Stomach (tissue), 19 donors: Measurements from ENCODE around the gene SP5. TPM values are rescaled to one million over a fixed set of nuclear protein-coding genes. Genes with fewer than 3 reads are reported as not detected.

Source experiments
- DNase-seq, 2 donors: peaks; one replicate each; pipeline versions ENCODE4 v3.0.0 to v3.0.0-alpha.2; 2013 to 2019
- H3K27ac ChIP-seq, 5 donors: fragments of 200-600 bp in 4 of 5; sonication (generic) in 4 of 5; one replicate each; pipeline ENCODE4 v1.5.1; 2013 to 2019; ENCODE audit warnings: mild to moderate bottlenecking in 1 of 5, moderate library complexity in 1 of 5
- H3K27me3 ChIP-seq, 3 donors: fragments of 200-600 bp; sonication (generic); one replicate each; pipeline ENCODE4 v1.5.1; 2017 to 2019; ENCODE audit warnings: mixed run types in 1 of 3
- H3K36me3 ChIP-seq, 4 donors: fragments of 200-600 bp; sonication (generic); 1 replicate in 3 of 4; 2 replicates in 1 of 4; pipeline ENCODE4 v1.5.1; 2016 to 2019
- H3K4me1 ChIP-seq, 4 donors: fragments of 200-600 bp; sonication (generic); one replicate each; pipeline ENCODE4 v1.5.1; 2016 to 2019
- H3K4me3 ChIP-seq, 4 donors: fragments of 200-600 bp; sonication (generic) in 3 of 4; one replicate each; pipeline ENCODE4 v1.5.1; 2016 to 2019; ENCODE audit warnings: mild to moderate bottlenecking in 1 of 4
- H3K9me3 ChIP-seq, 4 donors: fragments of 200-600 bp; sonication (generic); one replicate each; pipeline ENCODE4 v1.5.1; 2016 to 2019
- EP300 ChIP-seq: sonication (generic); formaldehyde crosslinking; IDR thresholded peaks from one replicate; pipeline ENCODE4 v1.6.1; 2017; ENCODE audit warnings: antibody characterized with exemption
- POLR2A ChIP-seq, 4 donors: fragments of 450-650 bp; IDR thresholded peaks; one replicate each; pipeline ENCODE4 v1.6.1; 2016; ENCODE audit warnings: antibody characterized with exemption in 4 of 4, control low read depth in 2 of 4, mild to moderate bottlenecking in 1 of 4, moderate library complexity in 1 of 4
- POLR2AphosphoS5 ChIP-seq, 3 donors: sonication (generic); formaldehyde crosslinking; IDR thresholded peaks; one replicate each; pipeline ENCODE4 v1.6.1; 2016; ENCODE audit warnings: antibody characterized with exemption in 3 of 3
- WGBS, 5 donors: extraction: QIAGEN DNeasy Blood & Tissue Kit in 3 of 5; methylation state at CpG; one replicate each; pipeline versions ENCODE4 v1.1.5 to v1.1.7; 2013 to 2018; 5-methylcytosine and 5-hydroxymethylcytosine counted together
- intact Hi-C: fragments of 100-400 bp; cut with DNase I; formaldehyde crosslinking; loops from one replicate; pipeline ENCODE4 v1.15.1; 2023; ENCODE audit warnings: low total_unique reads
- long read RNA-seq, 10 donors: transcript quantifications; one replicate each; lab custom pipeline, GENCODE V29; 2026
- polyA plus RNA-seq, 3 donors: library from polyadenylated mRNA; stranded (reverse); fragments of 200-250 nt; gene quantifications; one replicate each; pipeline ENCODE4 v1.2.3, GENCODE V29; 2013
- total RNA-seq, 5 donors: library from RNA; depleted of rRNA; stranded (reverse); fragments of >200 nt; gene quantifications; one replicate each; pipeline versions ENCODE4 v1.1.0 to v1.2.3, GENCODE V29; 2014 to 2016
- TF ChIP-seq, protein P1 (sequence below), 7 experiments: fragments of 450-650 bp in 4 of 7; fragments of 200-600 bp in 3 of 7; sonication (generic) in 3 of 7; IDR thresholded peaks; one replicate each; pipeline ENCODE4 v1.5.1; 2016 to 2019; ENCODE audit warnings: antibody characterized with exemption in 7 of 7, control low read depth in 2 of 7, mild to moderate bottlenecking in 1 of 7
- donor health status: healthy with polysubstance abuse.
- donor health status: Bipolar disorder and iron deficiency.
- donor health status: healthy.

Gene SP5
- 1 to 10 TPM in 2 of 5 donors, under 1 TPM in 1, not detected in 2; 0.92 to 5.8 (median 1.2) TPM for total RNA-seq
- polyA plus RNA-seq = 1 to 10 TPM; 2.6 to 4.1 (median 3.4) TPM
- long read RNA-seq, donor 1 = 0 reads
- long read RNA-seq, donor 2 = 0 reads
- long read RNA-seq, donor 3, partial matches to known transcripts = 0 of 4 reads
- long read RNA-seq, donor 3, other reads (novel, unspliced or antisense) = 0 of 4 reads
- long read RNA-seq, donor 4, partial matches to known transcripts = 0 of 1 reads
- long read RNA-seq, donor 4, other reads (novel, unspliced or antisense) = 0 of 1 reads
- long read RNA-seq, donor 5, partial matches to known transcripts = 0 of 4 reads
- long read RNA-seq, donor 5, other reads (novel, unspliced or antisense) = 0 of 4 reads
- long read RNA-seq, donor 6 = 0 reads
- long read RNA-seq, donor 7 = 0 reads
- long read RNA-seq, donor 8, partial matches to known transcripts = 0 of 1 reads
- long read RNA-seq, donor 8, other reads (novel, unspliced or antisense) = 0 of 1 reads
- long read RNA-seq, donor 9 = 0 reads
- long read RNA-seq, donor 10 = 0 reads

DNA sequence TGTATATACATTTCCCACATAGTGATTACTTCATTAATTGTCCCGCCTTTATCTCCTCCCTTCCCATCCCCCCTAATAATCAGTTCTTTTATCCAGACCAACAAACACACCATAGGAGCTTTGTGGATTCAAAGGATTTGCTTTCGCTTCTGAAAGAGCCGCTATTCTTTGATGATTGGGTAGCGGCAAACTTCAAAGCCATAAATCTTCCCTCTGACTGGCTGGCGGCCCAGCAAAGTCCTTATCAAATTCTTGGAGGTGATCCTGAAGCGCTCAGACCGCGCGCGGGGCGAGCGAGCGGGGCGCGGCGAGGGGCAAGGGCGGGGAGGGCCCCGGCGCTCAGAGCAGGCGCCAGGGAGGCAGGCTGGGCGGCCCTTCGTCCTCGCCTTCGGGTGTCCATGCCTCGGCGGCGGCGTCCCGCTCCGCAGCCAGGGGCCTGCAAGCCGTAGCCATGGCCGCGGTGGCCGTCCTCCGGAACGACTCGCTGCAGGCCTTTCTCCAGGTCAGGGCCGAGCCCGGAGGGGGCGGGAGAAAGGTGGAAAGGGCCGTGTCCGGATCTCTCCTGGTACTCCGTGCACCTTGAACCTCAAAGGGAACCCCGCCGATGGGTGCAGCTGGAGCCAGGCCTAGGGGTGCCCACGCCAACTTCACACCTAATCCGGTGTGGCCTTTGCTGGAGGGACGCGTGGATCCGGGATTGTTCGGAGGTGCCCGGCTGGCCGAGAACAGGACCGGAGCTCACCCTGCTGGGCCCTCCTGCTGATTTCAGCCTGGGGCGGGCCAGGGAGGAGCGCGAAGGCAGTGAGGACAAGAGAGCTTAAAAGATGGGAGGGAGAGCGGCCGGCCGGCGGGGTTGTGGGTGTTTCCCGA lies at the start of gene SP5:
Gene SP5, plus strand, starts transcription at position 276 of the 870 bp plus-strand sequence. Its CDS starts 176 bp downstream, at position 452.
- H3K4me1 ChIP-seq = peaks cover 60 to 70% (median 65%) of the 10 kb centered on the region in 4 donors
- H3K27me3 ChIP-seq = peaks cover 6 to 98% (median 71%) of the 10 kb centered on the region in 3 donors
- DNase-seq = peak; percentile 86 to 88

DNA sequence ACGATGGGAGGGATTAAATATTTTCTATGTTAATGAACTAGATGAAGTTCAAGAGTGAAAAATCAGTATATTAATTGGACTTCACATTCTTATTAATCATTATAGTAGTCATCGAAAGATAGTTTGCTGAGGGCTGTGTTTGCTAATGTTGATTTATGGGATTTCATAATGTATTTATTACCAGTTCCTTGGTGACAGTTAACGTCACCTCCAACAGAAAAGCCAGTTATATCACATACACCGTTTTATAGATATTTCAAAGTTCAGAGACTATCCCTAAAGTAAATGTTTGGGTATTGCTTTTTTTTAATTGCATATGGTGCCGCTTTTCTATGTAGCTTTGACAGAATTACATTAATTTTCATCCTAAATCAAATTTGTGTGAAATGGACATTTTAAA lies 49.4 kb upstream of the SP5 start:
- Histone ChIP-seq H3K4me3 (no peak overlapping the region), H3K27ac (no peak overlapping the region), H3K4me1 (peaks cover 0 to under 1% (median 0%) of the 10 kb centered on the region in 4 donors), H3K36me3 (no peaks in the 10 kb centered on the region), H3K9me3 (no peaks in the 10 kb centered on the region), H3K27me3 (no peaks in the 10 kb centered on the region)
- no peak for DNase-seq
- WGBS, 5 donors = 58 to 70% (median 68%) methylated on average over 5 of the region's 5 CpGs
- TF ChIP-seq EP300 (no peak), POLR2AphosphoS5 (IDR thresholded peaks at IDR 0.05) (no peak), POLR2A (IDR thresholded peaks at IDR 0.05) (no peak)
- TF ChIP-seq, protein P1, sequence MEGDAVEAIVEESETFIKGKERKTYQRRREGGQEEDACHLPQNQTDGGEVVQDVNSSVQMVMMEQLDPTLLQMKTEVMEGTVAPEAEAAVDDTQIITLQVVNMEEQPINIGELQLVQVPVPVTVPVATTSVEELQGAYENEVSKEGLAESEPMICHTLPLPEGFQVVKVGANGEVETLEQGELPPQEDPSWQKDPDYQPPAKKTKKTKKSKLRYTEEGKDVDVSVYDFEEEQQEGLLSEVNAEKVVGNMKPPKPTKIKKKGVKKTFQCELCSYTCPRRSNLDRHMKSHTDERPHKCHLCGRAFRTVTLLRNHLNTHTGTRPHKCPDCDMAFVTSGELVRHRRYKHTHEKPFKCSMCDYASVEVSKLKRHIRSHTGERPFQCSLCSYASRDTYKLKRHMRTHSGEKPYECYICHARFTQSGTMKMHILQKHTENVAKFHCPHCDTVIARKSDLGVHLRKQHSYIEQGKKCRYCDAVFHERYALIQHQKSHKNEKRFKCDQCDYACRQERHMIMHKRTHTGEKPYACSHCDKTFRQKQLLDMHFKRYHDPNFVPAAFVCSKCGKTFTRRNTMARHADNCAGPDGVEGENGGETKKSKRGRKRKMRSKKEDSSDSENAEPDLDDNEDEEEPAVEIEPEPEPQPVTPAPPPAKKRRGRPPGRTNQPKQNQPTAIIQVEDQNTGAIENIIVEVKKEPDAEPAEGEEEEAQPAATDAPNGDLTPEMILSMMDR (IDR thresholded peaks at IDR 0.05) = no peak
- intact Hi-C loops = no loop called here

More for the DNA sequence above, at the start of gene SP5:
- H3K27ac ChIP-seq = peak within 1 kb of the TSS; percentile 81 to 93 (median 83)
- 0 to 1% (median 1%) methylated on average over 40 to 62 of the region's 62 CpGs for WGBS, 5 donors
- peak within 1 kb of the TSS; percentile 52 to 67 (median 56) for H3K4me3 ChIP-seq
- intact Hi-C loops = loop anchor here (10.0 kb wide), 1 partner anchor 100 kb away; the partner anchor contains the start of gene GAD1
- no peaks in the 10 kb centered on the region for H3K9me3 ChIP-seq
- H3K36me3 ChIP-seq = no peaks in the 10 kb centered on the region
- TF ChIP-seq, protein P1 (IDR thresholded peaks at IDR 0.05) = no peak
- TF ChIP-seq POLR2A (IDR thresholded peaks at IDR 0.05) = no peak
- no peak for TF ChIP-seq EP300
- peak in 2 of 3 donors; percentile 67 to 79 for TF ChIP-seq POLR2AphosphoS5 (IDR thresholded peaks at IDR 0.05)

DNA sequence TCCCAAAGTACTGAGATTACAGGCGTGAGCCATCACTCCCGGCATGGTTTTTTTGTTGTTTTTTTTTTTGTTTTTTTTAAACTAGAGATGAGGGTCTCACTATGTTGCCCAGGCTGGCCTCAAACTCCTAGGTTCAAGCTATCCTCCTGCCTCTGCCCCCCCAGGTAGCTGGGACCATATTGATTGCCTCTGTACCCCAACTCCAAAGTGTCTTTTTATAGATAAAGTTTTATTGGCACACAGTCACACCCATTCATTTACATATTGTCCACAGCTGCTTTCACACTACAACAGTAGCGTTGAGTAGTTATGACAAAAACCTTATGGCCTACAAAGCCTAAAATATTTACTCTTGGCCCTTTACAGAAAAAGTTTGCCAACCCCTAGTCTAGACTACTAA lies 45.2 kb upstream of the SP5 start:
- H3K36me3 ChIP-seq = no peaks in the 10 kb centered on the region
- no peaks in the 10 kb centered on the region for H3K9me3 ChIP-seq
- TF ChIP-seq POLR2A (IDR thresholded peaks at IDR 0.05) = no peak
- TF ChIP-seq POLR2AphosphoS5 (IDR thresholded peaks at IDR 0.05) = no peak
- TF ChIP-seq, protein P1 (IDR thresholded peaks at IDR 0.05) = no peak
- TF ChIP-seq EP300 = no peak
- H3K27me3 ChIP-seq = no peaks in the 10 kb centered on the region
- H3K27ac ChIP-seq = no peak overlapping the region
- intact Hi-C loops = no loop called here
- no peaks in the 10 kb centered on the region for H3K4me1 ChIP-seq
- WGBS, 5 donors = 92 to 98% (median 92%) methylated on average over 3 of the region's 3 CpGs
- no peak for DNase-seq
- no peak overlapping the region for H3K4me3 ChIP-seq

DNA sequence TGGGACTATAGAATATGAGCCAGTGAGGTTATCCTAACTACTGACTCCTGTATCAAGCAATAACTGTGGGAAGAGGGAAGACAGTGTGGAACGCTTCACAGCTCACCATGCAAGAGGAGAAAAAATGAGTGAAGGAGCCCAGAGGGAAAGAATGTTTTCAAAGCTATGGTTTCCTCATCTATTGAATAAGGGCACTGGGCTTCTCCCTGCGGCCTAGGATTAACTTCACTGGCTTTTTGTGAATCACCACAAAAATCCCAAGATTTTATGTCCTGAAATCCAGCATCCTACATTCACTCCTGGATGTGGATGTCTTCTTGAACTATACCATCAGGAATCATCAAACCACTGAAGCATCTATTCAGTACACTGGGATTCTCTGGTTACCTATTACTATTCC lies 44.5 kb upstream of the SP5 start:
- intact Hi-C loops = no loop called here
- no peaks in the 10 kb centered on the region for H3K36me3 ChIP-seq

More for the DNA sequence above, 44.5 kb upstream of the SP5 start:
- DNase-seq = no peak
- Histone ChIP-seq H3K9me3 (no peaks in the 10 kb centered on the region), H3K27me3 (no peaks in the 10 kb centered on the region), H3K4me1 (no peaks in the 10 kb centered on the region), H3K4me3 (no peak overlapping the region), H3K27ac (no peak overlapping the region)
- TF ChIP-seq, protein P1 (IDR thresholded peaks at IDR 0.05) = no peak
- no peak for TF ChIP-seq EP300
- no peak for TF ChIP-seq POLR2AphosphoS5 (IDR thresholded peaks at IDR 0.05)
- TF ChIP-seq POLR2A (IDR thresholded peaks at IDR 0.05) = no peak
- 86 to 97% (median 93%) methylated on average over 2 of the region's 2 CpGs for WGBS, 5 donors
